AG10803 (cell line): ENCODE measurements around the gene CCDC12.

Experiments
- DNase-seq: peaks from one replicate; pipeline ENCODE4 v3.0.0; 2010; ENCODE audit warnings: low read depth
- H3K4me3 ChIP-seq: 2 replicates; pipeline ENCODE4 v1.5.1; 2011; ENCODE audit warnings: mild to moderate bottlenecking, low read length, control low read depth
- TF ChIP-seq, protein P1 (sequence below): conservative IDR thresholded peaks from 2 replicates; pipeline ENCODE4 v1.5.1; 2011; ENCODE audit warnings: mild to moderate bottlenecking, low read length, control low read depth, inconsistent platforms

Gene CCDC12

DNA sequence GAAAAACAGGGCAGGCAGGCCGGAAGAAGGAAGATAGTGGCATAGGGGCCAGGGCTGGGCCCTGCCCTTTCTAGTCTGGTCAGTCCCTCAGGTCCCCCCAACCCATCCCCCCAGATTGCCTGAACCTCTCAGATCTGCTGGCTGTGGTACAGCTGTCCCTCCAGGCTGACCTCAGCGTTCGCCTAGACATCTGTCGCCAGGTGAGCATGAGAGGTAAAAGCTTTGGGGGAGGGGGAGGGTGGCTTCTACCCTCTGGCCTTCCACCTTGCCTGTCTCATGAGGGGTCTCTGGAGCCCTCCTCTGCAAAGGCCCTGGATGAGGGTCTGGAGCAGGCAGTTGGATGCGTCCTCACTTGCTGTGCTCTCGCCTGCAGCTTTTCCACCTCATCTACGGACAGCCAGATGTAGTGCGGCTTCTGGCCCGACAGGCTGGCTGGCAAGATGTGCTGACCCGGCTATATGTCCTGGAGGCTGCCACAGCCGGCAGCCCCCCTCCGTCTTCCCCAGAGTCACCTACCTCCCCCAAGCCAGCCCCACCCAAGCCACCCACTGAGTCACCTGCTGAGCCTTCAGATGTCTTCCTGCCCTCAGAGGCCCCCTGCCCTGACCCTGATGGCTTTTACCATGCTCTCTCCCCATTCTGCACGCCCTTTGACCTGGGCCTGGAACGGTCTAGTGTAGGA, 23.1 kb upstream of the CCDC12 start:
- TF ChIP-seq, protein P1, sequence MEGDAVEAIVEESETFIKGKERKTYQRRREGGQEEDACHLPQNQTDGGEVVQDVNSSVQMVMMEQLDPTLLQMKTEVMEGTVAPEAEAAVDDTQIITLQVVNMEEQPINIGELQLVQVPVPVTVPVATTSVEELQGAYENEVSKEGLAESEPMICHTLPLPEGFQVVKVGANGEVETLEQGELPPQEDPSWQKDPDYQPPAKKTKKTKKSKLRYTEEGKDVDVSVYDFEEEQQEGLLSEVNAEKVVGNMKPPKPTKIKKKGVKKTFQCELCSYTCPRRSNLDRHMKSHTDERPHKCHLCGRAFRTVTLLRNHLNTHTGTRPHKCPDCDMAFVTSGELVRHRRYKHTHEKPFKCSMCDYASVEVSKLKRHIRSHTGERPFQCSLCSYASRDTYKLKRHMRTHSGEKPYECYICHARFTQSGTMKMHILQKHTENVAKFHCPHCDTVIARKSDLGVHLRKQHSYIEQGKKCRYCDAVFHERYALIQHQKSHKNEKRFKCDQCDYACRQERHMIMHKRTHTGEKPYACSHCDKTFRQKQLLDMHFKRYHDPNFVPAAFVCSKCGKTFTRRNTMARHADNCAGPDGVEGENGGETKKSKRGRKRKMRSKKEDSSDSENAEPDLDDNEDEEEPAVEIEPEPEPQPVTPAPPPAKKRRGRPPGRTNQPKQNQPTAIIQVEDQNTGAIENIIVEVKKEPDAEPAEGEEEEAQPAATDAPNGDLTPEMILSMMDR: no peak
- DNase-seq: no peak
- no peak overlapping the region for H3K4me3 ChIP-seq

DNA sequence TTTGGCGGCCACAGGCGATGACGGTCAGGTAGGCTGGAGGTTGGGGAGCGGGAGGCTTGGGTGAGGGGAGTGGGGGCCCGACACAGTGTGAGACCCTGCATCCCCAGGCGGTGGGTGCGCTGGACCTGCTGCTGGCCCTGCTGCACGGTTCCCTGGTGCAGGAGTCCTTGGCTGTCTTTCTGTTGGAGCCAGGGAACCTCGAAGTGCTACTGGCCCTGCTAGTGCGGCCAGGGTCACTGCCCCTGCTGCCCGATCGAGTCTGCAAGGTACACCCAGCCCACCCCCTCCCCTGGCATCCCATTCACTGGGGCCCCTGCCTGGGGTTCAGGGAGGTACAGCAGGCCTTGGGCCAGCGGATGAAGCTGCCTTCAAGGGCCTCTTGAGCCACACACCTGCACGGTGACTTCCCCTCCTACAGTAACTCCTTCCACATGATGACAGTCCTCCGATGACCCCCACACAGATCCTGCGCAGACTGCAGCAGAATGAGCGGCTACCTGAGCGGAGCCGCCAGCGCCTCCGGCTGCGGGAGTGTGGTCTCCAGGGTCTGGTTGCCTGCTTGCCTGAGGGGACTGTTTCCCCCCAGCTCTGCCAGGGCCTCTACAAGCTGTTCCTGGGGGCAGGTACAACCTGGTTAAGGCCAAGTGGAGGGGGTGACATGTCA, 22.4 kb upstream of the CCDC12 start:
- TF ChIP-seq, protein P1: no peak
- DNase-seq: no peak
- no peak overlapping the region for H3K4me3 ChIP-seq

DNA sequence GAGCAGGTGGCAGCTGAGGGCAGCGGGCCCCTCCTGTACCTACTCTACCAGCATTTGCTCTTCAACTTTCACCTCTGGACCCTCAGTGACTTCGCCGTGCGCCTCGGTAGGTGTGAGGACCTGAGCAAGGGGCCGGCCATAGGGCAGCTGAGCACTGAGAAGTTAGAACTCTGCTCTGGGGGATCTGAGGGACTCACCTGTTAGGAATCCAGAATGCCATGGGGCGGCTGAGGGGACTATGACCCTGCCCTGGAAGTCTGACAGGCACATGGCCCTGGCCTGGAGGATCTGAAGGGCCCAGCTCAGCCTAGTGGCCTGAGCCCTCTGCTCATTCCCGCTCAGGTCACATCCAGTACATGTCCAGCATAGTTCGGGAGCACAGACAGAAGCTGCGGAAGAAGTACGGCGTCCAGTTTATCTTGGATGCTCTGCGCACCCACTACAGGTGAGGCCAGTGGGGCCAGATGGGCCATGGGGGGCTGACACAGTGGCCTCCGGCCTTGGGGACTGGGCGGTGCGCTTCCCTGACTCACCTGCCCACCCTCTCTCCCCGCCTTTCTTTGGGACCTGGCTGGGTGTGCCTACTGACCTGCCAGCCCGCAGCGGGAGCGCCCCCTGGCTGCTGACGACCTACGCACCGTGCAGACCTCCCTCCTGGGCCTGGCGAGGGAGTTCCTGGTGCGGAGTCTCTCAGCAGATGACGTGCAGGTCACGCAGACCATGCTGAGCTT, 21.7 kb upstream of the CCDC12 start:
- TF ChIP-seq, protein P1: peak; percentile 54
- no peak overlapping the region for H3K4me3 ChIP-seq
- peak; percentile 29 for DNase-seq

DNA sequence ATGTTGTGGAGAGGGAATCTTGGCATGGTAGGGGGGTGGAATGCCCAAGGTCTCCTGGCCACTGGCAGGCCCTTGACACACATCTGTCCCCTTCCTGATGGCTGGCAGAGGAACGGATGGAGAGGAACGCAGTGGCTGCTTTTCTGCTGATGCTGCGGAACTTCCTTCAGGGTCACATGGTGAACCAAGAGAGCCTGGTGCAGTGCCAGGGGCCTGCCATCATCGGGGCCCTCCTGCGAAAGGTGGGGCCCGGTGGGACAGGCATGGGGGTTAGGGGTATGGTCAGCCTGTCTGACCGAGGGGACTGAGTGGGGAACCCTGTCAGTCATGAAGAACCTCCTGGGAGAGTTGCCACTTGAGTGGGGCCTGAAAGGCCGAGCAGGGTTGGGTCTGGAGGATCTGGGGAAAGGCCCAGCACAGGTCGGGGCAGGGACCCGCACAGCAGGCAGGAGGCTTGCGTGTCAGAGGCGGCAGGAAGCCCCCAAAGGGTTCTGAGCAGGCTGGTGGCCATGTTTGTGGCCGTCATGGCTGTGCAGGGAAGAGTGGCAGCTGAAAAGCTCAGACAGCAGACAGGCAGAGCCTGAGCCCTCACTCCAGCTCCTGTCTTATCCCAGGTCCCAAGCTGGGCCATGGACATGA, 21.0 kb upstream of the CCDC12 start:
- TF ChIP-seq, protein P1: no peak
- H3K4me3 ChIP-seq: no peak overlapping the region
- DNase-seq: no peak

DNA sequence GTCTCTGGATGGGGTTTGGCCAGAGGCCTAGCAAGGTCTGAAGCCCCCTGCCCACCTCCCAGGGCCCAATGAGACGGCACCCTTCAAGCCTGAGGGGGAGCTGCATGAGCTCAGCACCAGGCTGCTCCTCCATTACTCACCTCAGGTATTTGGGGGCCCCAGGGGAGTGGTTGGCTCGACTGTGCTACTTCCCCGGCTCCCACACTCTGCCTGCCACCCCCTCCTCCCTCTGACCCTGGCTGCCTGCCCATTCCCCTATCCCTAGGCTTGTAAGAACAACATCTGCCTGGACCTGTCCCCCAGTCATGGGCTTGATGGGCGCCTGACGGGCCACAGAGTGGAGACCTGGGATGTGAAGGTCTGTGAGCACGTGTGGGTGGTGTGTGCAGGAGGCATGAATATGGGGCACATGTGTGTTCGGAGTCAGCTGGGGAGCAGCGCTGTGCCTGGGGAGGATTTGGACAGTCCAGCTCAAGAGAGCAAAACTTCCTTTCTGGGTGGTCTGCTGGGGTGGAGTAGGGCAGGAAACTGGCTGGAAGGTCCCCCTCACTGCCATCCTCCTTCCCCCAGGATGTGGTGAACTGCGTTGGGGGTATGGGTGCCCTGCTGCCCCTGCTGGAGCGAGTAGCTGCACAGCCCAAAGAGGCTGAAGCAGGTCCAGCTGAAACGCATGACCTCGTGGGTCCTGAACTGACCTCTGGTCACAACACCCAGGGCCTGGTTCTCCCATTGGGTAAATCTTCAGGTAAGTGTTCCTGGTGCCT, 20.3 kb upstream of the CCDC12 start:
- H3K4me3 ChIP-seq: no peak overlapping the region
- no peak for DNase-seq
- TF ChIP-seq, protein P1: no peak

DNA sequence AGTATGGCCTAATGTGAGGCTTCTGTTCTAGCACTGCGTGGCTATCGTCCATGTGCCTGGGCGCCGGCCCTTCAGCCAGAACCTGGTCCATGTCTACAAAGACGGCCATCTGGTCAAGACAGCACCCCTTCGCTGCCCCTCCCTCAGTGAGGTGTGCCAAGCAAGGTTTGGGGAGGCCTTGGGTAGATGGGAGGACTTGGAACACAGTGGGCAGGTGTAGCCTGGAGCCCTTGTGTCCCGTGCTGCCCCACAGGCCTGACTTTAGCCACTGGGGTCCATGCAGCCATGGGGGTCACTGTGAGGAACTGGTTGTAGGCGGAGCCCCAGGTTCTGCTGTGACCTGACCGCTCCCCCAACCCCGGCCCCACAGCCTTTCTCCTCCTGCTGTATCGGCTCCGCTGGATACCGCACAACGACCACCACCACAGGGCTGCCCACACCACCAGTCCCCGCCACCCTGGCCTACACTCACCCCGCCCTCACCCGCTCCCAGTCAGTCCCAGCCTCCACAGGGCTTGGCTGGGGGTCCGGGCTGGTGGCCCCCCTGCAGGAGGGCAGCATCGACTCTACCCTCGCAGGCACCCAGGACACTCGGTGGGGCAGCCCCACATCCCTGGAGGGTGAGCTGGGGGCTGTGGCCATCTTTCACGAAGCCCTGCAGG, 19.5 kb upstream of the CCDC12 start:
- TF ChIP-seq, protein P1: no peak
- no peak for DNase-seq
- H3K4me3 ChIP-seq: no peak overlapping the region
